Ishikawa (cell line): ENCODE results near the gene ZFP36L2.

Experiments
- CEBPB ChIP-seq: IDR thresholded peaks from 2 replicates; pipeline ENCODE4 v1.6.1; 2012
- CREB1 ChIP-seq: IDR thresholded peaks from 2 replicates; pipeline ENCODE4 v1.6.1; 2012; ENCODE audit warnings: low read depth
- EGR1 ChIP-seq: IDR thresholded peaks from 2 replicates; pipeline ENCODE4 v1.6.1; 2012
- EP300 ChIP-seq: IDR thresholded peaks from 2 replicates; pipeline ENCODE4 v1.6.1; 2012; ENCODE audit warnings: borderline replicate concordance
- FOXM1 ChIP-seq: IDR thresholded peaks from 2 replicates; pipeline ENCODE4 v1.6.1; 2012; ENCODE audit warnings: low read depth, borderline replicate concordance
- MAX ChIP-seq: IDR thresholded peaks from 2 replicates; pipeline ENCODE4 v1.6.1; 2012
- NFIC ChIP-seq: IDR thresholded peaks from 2 replicates; pipeline ENCODE4 v1.6.1; 2012
- RAD21 ChIP-seq: IDR thresholded peaks from 2 replicates; pipeline ENCODE4 v1.6.1; 2012; ENCODE audit warnings: low read depth
- TAF1 ChIP-seq: IDR thresholded peaks from 2 replicates; pipeline ENCODE4 v1.6.1; 2012; ENCODE audit warnings: low read depth, mild to moderate bottlenecking
- TCF12 ChIP-seq: IDR thresholded peaks from 2 replicates; pipeline ENCODE4 v1.6.1; 2012; ENCODE audit warnings: low read depth
- TEAD4 ChIP-seq: IDR thresholded peaks from 2 replicates; pipeline ENCODE4 v1.6.1; 2012
- YY1 ChIP-seq: IDR thresholded peaks from 2 replicates; pipeline ENCODE4 v1.6.1; 2012; ENCODE audit warnings: low read depth
- TF ChIP-seq, protein P1 (sequence below): IDR thresholded peaks from 2 replicates; pipeline ENCODE4 v1.6.1; 2012; ENCODE audit warnings: low read depth, mild to moderate bottlenecking

- TF ChIP-seq FOXM1 (no peak), EGR1 (no peak), TEAD4 (peak; percentile 24; the same call in 1 of the 2 replicates), EP300 (no peak), RAD21 (no peak), MAX (peak; percentile 50; the same call in 1 of the 2 replicates), NFIC (peak; percentile 45), CREB1 (no peak), TCF12 (no peak), YY1 (no peak), TAF1 (no peak), CEBPB (no peak)
- TF ChIP-seq, protein P1, sequence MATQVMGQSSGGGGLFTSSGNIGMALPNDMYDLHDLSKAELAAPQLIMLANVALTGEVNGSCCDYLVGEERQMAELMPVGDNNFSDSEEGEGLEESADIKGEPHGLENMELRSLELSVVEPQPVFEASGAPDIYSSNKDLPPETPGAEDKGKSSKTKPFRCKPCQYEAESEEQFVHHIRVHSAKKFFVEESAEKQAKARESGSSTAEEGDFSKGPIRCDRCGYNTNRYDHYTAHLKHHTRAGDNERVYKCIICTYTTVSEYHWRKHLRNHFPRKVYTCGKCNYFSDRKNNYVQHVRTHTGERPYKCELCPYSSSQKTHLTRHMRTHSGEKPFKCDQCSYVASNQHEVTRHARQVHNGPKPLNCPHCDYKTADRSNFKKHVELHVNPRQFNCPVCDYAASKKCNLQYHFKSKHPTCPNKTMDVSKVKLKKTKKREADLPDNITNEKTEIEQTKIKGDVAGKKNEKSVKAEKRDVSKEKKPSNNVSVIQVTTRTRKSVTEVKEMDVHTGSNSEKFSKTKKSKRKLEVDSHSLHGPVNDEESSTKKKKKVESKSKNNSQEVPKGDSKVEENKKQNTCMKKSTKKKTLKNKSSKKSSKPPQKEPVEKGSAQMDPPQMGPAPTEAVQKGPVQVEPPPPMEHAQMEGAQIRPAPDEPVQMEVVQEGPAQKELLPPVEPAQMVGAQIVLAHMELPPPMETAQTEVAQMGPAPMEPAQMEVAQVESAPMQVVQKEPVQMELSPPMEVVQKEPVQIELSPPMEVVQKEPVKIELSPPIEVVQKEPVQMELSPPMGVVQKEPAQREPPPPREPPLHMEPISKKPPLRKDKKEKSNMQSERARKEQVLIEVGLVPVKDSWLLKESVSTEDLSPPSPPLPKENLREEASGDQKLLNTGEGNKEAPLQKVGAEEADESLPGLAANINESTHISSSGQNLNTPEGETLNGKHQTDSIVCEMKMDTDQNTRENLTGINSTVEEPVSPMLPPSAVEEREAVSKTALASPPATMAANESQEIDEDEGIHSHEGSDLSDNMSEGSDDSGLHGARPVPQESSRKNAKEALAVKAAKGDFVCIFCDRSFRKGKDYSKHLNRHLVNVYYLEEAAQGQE: no peak
Measured at GRCh38 chr2:43221763-43222474, 4.5 kb downstream of the ZFP36L2 start.
